DOHH2 (cell line): Measurements from ENCODE around the gene CTNNBL1.

ENCODE experiments used
- CTCF ChIP-seq: fragments of 200-600 bp; sonication (generic); IDR thresholded peaks from one replicate; pipeline ENCODE4 v1.5.1; 2014; ENCODE audit warnings: antibody characterized with exemption, mild to moderate bottlenecking, low read depth, low read length; ENCODE audit not compliant: poor library complexity, severe bottlenecking
- EZH2phosphoT487 ChIP-seq: fragments of 200-600 bp; sonication (generic); IDR thresholded peaks from 2 replicates; pipeline ENCODE4 v1.6.1; 2017; ENCODE audit warnings: borderline replicate concordance, mild to moderate bottlenecking, antibody characterized with exemption, low read length, moderate library complexity, mixed read lengths

- TF ChIP-seq CTCF: no peak
- TF ChIP-seq EZH2phosphoT487: no peak
These were observed 44.8 kb upstream of the CTNNBL1 start for GRCh38 chr20:37649017-37649416.
